HG03432 (cell line): Measurements from ENCODE around the gene WBP2NL.

ENCODE experiments used
- ATAC-seq: cut with Tn5 transposase; IDR thresholded peaks from one replicate; pipeline ENCODE4 v1.9.1; 2021; ENCODE audit warnings: mild to moderate bottlenecking, moderate library complexity; ENCODE audit not compliant: unreplicated experiment

Gene WBP2NL

GRCh38 chr22:41976961-41977566 lies 21.5 kb upstream of the WBP2NL start:
- ATAC-seq = no peak

GRCh38 chr22:41978732-41979131 lies 19.9 kb upstream of the WBP2NL start:
- no peak for ATAC-seq

- no peak for ATAC-seq
Measured at GRCh38 chr22:41979423-41980250, 19.0 kb upstream of the WBP2NL start.

- ATAC-seq = no peak
Measured at GRCh38 chr22:41982865-41983264, 15.7 kb upstream of the WBP2NL start.

- no peak for ATAC-seq
Measured at GRCh38 chr22:41983513-41984405, 14.8 kb upstream of the WBP2NL start.

- ATAC-seq = no peak
Measured at GRCh38 chr22:41987276-41987675, 11.3 kb upstream of the WBP2NL start.

GRCh38 chr22:41989246-41989645 lies 9.3 kb upstream of the WBP2NL start:
- no peak for ATAC-seq

- no peak for ATAC-seq
Measured at GRCh38 chr22:41991111-41991510, 7.5 kb upstream of the WBP2NL start.

- no peak for ATAC-seq
Measured at GRCh38 chr22:41992496-41992895, 6.1 kb upstream of the WBP2NL start.

GRCh38 chr22:41995211-41995610 lies 3.4 kb upstream of the WBP2NL start:
- no peak for ATAC-seq

GRCh38 chr22:41996826-41997225 lies 1.8 kb upstream of the WBP2NL start:
- ATAC-seq = no peak

GRCh38 chr22:42000466-42000865 lies 1.9 kb downstream of the WBP2NL start:
- no peak for ATAC-seq

GRCh38 chr22:42001121-42001520 lies 2.5 kb downstream of the WBP2NL start:
- ATAC-seq = no peak

GRCh38 chr22:42001706-42002105 lies 3.1 kb downstream of the WBP2NL start:
- ATAC-seq = no peak

GRCh38 chr22:42007922-42008321 lies 9.3 kb downstream of the WBP2NL start:
- no peak for ATAC-seq

GRCh38 chr22:42010778-42011177 lies 12.2 kb downstream of the WBP2NL start:
- no peak for ATAC-seq

GRCh38 chr22:42013385-42013784 lies 14.8 kb downstream of the WBP2NL start:
- ATAC-seq = no peak

GRCh38 chr22:42016111-42016510 lies 17.5 kb downstream of the WBP2NL start:
- no peak for ATAC-seq

GRCh38 chr22:42018224-42018623 lies 19.6 kb downstream of the WBP2NL start:
- ATAC-seq = no peak

- no peak for ATAC-seq
Measured at GRCh38 chr22:42021571-42021970, 23.0 kb downstream of the WBP2NL start.

GRCh38 chr22:42022162-42022847 lies 23.7 kb downstream of the WBP2NL start:
- no peak for ATAC-seq
